Fibroblast of lung (primary cell): ENCODE results near the gene DDR1.

ENCODE experiments used
- CTCF ChIP-seq, 2 donors: IDR thresholded peaks in 1 of 2; conservative IDR thresholded peaks in 1 of 2; 1 replicate in 1 of 2; 2 replicates in 1 of 2; pipeline ENCODE4 v1.5.1; 2011 to 2012; ENCODE audit warnings: low read length in 2 of 2, control low read depth in 1 of 2, inconsistent platforms in 1 of 2, low read depth in 1 of 2, mild to moderate bottlenecking in 1 of 2
- EZH2 ChIP-seq: IDR thresholded peaks from 2 replicates; pipeline ENCODE4 v1.5.1; 2012; ENCODE audit warnings: low read length, control low read depth, mild to moderate bottlenecking; ENCODE audit errors: missing control alignments

GRCh38 chr6:30903236-30903635, 18.9 kb downstream of the DDR1 start:
- TF ChIP-seq EZH2, result no peak
- TF ChIP-seq CTCF (conservative IDR thresholded peaks at IDR 0.05 in 1 of 2, IDR thresholded peaks at IDR 0.05 in 1 of 2; ENCODE audit: low read depth in 1 of 2, low read length in 2 of 2), result no peak
